Forelimb muscle (tissue), 1 donor: ENCODE data around the gene NLRC4. TPM values are rescaled to one million over a fixed set of nuclear protein-coding genes. Genes with fewer than 3 reads are reported as not detected.
"Not testable (repeated sequence)": the region's sequence is repeated elsewhere in the genome, so short reads cannot be mapped to it uniquely, and the experiment has no call there.

Experiments
- DNase-seq: peaks from one replicate; pipeline ENCODE4 v3.0.0-alpha.2; 2013; ENCODE audit warnings: low read depth
- polyA plus RNA-seq: library from polyadenylated mRNA; unstranded; fragments of 120-200 nt; gene quantifications from one replicate; pipeline ENCODE4 v1.2.1, GENCODE V29; 2013; ENCODE audit not compliant: insufficient read length

Gene NLRC4
- polyA plus RNA-seq, 1 donor: 0.85 TPM

DNA sequence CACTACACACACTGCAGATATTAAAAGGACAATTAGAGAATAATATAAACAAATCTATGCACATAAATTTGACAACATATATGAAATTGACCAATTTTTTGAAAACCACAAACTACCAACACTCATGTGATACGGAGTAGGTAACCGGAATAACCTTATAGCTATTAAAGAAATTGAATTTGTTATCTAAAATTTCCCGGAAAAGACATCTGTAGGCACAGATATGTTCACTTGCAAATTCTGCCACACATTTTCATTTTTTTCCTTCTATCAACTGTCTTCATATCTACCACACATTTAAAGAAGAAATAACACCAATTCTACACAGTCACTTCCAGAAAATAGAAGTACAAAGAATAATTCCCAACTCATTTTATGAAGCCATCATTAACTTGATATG, 22.4 kb downstream of the NLRC4 start:
- DNase-seq: no peak

- DNase-seq: no peak
Measured at GRCh38 chr2:32237996-32238395, 26.7 kb downstream of the NLRC4 start.

- no peak for DNase-seq
Measured at GRCh38 chr2:32237488-32237887, 27.2 kb downstream of the NLRC4 start.

GRCh38 chr2:32235315-32235714, 29.4 kb downstream of the NLRC4 start:
- no peak for DNase-seq

GRCh38 chr2:32231959-32232358, 32.7 kb downstream of the NLRC4 start:
- no peak for DNase-seq

DNA sequence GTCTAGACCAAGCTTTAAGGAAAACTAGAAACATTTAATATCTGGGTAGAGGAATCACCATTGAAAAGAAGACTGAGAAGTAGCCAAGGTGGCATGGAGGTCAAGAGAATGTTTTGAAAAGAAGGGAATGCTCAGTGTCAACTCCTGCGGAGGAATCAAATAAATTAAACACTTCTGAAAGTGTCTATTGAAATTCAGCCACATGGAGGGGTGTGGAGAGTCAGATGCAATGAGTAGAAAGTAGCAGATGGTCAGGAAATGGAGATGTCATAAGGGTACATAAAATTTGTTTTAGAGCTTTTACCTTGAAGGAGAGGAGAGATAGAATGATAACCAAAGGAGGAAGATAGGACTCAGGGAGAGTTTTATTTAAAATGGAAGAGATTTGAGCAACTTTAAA, 35.1 kb downstream of the NLRC4 start:
- no peak for DNase-seq

- DNase-seq: no peak
Measured at GRCh38 chr2:32228181-32228580, 36.5 kb downstream of the NLRC4 start.

DNA sequence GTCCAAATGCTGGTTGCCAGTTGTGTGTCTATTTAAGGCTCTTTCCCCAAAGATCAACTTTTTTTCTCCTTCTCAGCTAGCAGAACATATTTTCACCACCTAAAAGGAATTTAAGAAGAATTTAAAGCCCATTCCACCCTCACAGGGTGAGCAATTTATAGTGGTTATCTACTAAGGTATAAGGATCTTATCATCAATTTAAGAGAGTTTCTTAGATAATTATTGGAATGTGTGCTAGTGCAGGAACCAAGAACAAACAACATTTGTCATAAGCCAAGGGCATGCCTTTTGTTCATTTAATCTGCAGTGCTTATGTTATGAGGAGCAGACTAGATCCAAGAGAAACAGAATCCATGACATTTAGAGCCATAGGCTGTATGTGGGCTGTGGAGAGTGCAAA, 37.2 kb downstream of the NLRC4 start:
- no peak for DNase-seq

DNA sequence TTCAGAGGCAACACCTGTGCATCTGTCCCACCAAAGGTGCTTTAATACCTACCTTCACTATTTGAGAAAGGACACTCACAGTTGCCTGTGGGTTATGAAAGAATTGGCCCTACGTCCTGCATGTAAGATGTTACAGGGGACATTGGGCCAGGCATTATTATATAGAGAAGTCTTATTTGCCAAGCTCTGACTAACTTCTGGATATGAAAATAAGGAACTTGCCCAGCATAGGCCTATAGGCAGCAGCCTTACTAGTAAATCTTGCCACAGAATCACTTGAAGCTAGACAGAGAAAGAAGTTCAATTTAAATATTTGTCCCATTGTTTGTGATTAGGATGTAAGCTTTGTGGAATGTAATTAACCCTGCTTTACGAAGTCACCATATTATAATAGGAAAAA, 41.7 kb downstream of the NLRC4 start:
- DNase-seq: no peak

GRCh38 chr2:32220445-32220844, 44.2 kb downstream of the NLRC4 start:
- no peak for DNase-seq

DNA sequence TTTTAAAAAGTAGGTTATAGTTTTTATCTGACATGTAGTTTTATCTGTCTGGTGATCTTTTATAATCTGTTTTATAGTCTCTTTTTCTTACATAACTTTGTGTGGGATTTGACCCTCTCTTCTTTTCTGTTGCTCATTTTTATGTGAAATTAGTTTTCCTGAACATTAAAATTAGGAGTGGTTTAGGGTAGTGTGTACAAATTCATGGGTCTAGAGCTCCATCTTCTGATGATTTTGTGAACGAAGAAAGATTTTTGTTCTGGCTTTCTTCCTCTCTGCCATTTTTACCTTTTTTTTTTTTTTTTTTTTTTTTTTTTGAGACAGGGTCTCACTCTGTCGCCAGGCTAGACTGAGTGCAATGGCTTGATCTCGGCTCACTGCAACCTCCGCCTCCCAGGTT, 52.4 kb downstream of the NLRC4 start:
- no peak for DNase-seq

GRCh38 chr2:32210767-32211408, 53.8 kb downstream of the NLRC4 start:
- DNase-seq: no peak

DNA sequence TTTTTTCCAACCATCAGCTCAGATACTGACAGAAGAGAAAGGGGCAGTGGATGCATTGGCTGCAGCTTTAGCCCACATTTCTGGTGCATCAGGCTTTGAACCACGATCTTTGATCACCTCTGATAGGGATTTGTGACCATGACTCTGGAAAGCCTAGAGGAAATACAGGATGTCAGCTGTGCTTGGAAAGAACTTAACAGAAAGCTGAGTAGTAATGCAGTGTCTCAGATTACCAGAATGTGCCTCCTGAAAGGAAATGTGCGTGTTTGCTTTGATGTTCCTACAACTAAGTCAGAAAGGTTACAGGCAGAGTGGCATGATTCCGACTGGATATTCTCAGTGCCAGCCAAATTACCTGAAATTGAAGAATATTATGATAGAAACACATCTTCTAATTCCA, 61.3 kb downstream of the NLRC4 start:
- not testable (repeated sequence) for DNase-seq

GRCh38 chr2:32200814-32201213, 63.9 kb downstream of the NLRC4 start:
- no peak for DNase-seq

DNA sequence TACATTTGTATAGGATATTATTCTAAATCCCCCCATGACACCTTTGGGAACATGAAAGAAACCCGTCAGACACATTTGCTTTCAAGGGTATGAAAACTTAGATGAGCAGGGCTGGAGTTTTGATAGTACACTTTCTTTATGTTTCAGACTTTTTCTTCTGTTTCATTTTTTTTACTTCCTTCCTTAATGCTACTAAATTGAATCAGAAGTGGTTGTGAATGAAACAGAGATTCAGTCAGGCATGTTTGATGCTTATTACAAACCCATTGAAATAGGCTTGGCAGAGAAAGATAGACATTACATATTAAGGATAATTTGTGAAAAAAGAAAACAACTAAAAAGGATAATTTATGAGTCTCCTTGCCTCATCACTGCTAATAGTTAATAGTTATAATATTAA, 72.3 kb downstream of the NLRC4 start:
- no peak for DNase-seq

- no peak for DNase-seq
Measured at GRCh38 chr2:32189011-32189410, 75.7 kb downstream of the NLRC4 start.

- no peak for DNase-seq
Measured at GRCh38 chr2:32182667-32183066, 82.0 kb downstream of the NLRC4 start.

Other genes with a start within 250 kb of the NLRC4 start
- gene DPY30, start 225.1 kb downstream of the NLRC4 start, polyA plus RNA-seq: 41.7 TPM
- gene SPAST, start 201.3 kb downstream of the NLRC4 start, polyA plus RNA-seq: 16.0 TPM
- 14.9 TPM for gene SLC30A6, start 99.0 kb downstream of the NLRC4 start, polyA plus RNA-seq
- gene YIPF4, start 13.0 kb upstream of the NLRC4 start, polyA plus RNA-seq: 40.8 TPM
- gene BIRC6, start 92.1 kb upstream of the NLRC4 start, polyA plus RNA-seq: 46.6 TPM